GM12878 (cell line): Measurements from ENCODE around the gene FXYD7. TPM values are rescaled to one million over a fixed set of nuclear protein-coding genes. Genes with fewer than 3 reads are reported as not detected.

Experiments used
- ATAC-seq: fragments of 200-7000 bp; cut with Tn5 transposase; 3 replicates; pipeline ENCODE4 v1.9.1; 2020; ENCODE audit warnings: mild to moderate bottlenecking, moderate library complexity
- BruUV-seq: library from RNA; stranded (reverse); fragments of 400-500 nt; replicated peaks from 2 replicates; lab custom pipeline; 2021; lab: Mats Ljungman, UMichigan
- CTCF ChIA-PET: fragments of 300-600 bp; sonication (Branson Sonifier 250); formaldehyde crosslinking; extraction: SDS; loops from one replicate; lab custom pipeline; 2021; ENCODE audit warnings: inconsistent platforms; lab: Yijun Ruan, JAX
- POLR2A ChIA-PET: fragments of 350-600 bp; formaldehyde crosslinking; extraction: SDS; loops from one replicate; lab custom pipeline; 2021; ENCODE audit warnings: inconsistent platforms; lab: Charles Lee
- RAD21 ChIA-PET: fragments of 300-600 bp; sonication (Branson Sonifier 250); formaldehyde crosslinking; loops from one replicate; lab custom pipeline; 2023; ENCODE audit warnings: antibody characterized with exemption; ENCODE audit not compliant: unreplicated experiment; lab: Charles Lee
- SMC1A ChIA-PET: fragments of 300-600 bp; sonication (Branson Sonifier 250); formaldehyde crosslinking; loops from one replicate; lab custom pipeline; 2023; ENCODE audit not compliant: unreplicated experiment, uncharacterized antibody; lab: Charles Lee
- DNase-seq: peaks from one replicate; pipeline ENCODE4 v3.0.0-alpha.2; 2011; ENCODE audit warnings: low read depth, low spot score
- FAIRE-seq: peaks from 3 replicates; lab custom pipeline; 2011; peaks lifted over from hg19 to GRCh38; lab: Jason Lieb, UNC
- H2AFZ ChIP-seq: 2 replicates; pipeline ENCODE4 v1.6.0; 2011; ENCODE audit warnings: low read depth, low read length, control low read depth; ENCODE audit not compliant: control insufficient read depth
- H3K27ac ChIP-seq: 2 replicates; pipeline ENCODE4 v1.5.1; 2011; ENCODE audit warnings: control low read depth; ENCODE audit not compliant: control insufficient read depth, insufficient read depth
- H3K27me3 ChIP-seq, 2 experiments: replicated peaks in 1 of 2; 2 replicates each; pipeline versions ENCODE4 v1.6.0 to v1.6.1; 2011; ENCODE audit warnings: low read length in 1 of 2; ENCODE audit not compliant: control insufficient read depth in 2 of 2, insufficient read depth in 2 of 2
- H3K36me3 ChIP-seq, 2 experiments: 2 replicates each; pipeline ENCODE4 v1.5.1; 2011; ENCODE audit warnings: low read length in 1 of 2; ENCODE audit not compliant: control insufficient read depth in 2 of 2, insufficient read depth in 2 of 2
- H3K4me1 ChIP-seq: 2 replicates; pipeline ENCODE4 v1.6.1; 2011; ENCODE audit warnings: mild to moderate bottlenecking, low read length, moderate library complexity, mixed read lengths; ENCODE audit not compliant: control insufficient read depth, insufficient read depth
- H3K4me2 ChIP-seq: 2 replicates; pipeline ENCODE4 v1.6.0; 2011; ENCODE audit warnings: control low read depth; ENCODE audit not compliant: control insufficient read depth, insufficient read depth
- H3K4me3 ChIP-seq: fragments of 200-600 bp; sonication (generic); 2 replicates; pipeline ENCODE4 v1.5.1; 2016
- H3K79me2 ChIP-seq: 2 replicates; pipeline ENCODE4 v1.6.0; 2011; ENCODE audit warnings: low read length; ENCODE audit not compliant: control insufficient read depth, insufficient read depth
- H3K9ac ChIP-seq: 2 replicates; pipeline ENCODE4 v1.8.0; 2011; ENCODE audit warnings: low read length, control low read depth, mixed read lengths; ENCODE audit not compliant: control insufficient read depth, insufficient read depth
- H3K9me3 ChIP-seq: replicated peaks from 3 replicates; pipeline ENCODE4 v1.5.1; 2011; ENCODE audit warnings: mild to moderate bottlenecking, low read length; ENCODE audit not compliant: control insufficient read depth, insufficient read depth
- H4K20me1 ChIP-seq: 2 replicates; pipeline ENCODE4 v1.6.0; 2011; ENCODE audit not compliant: control insufficient read depth, insufficient read depth
- ASH2L ChIP-seq: fragments of 300-600, 200-600 bp; sonication (generic); IDR thresholded peaks from 2 replicates; pipeline ENCODE4 v1.6.1; 2017; ENCODE audit warnings: low read depth, mild to moderate bottlenecking, borderline replicate concordance
- ATF2 ChIP-seq: IDR thresholded peaks from 2 replicates; pipeline ENCODE4 v1.6.1; 2012; ENCODE audit warnings: low read length, inconsistent platforms
- E2F4 ChIP-seq: IDR thresholded peaks from 2 replicates; pipeline ENCODE4 v1.6.1; 2012; ENCODE audit warnings: low read depth, low read length, improper control_type of control experiment
- E2F8 ChIP-seq: fragments of 450-650 bp; IDR thresholded peaks from 2 replicates; pipeline ENCODE4 v1.6.1; 2018; ENCODE audit warnings: mild to moderate bottlenecking, low read depth, moderate library complexity; ENCODE audit not compliant: partially characterized antibody
- EP300 ChIP-seq, 2 experiments: fragments of 150-350 bp in 1 of 2; IDR thresholded peaks; 2 replicates each; pipeline ENCODE4 v1.6.1; 2011 to 2012; ENCODE audit warnings: low read depth in 2 of 2, low read length in 2 of 2, borderline replicate concordance in 1 of 2, improper control_type of control experiment in 1 of 2, inconsistent platforms in 1 of 2; ENCODE audit not compliant: control insufficient read depth in 1 of 2
- JUNB ChIP-seq: IDR thresholded peaks from 2 replicates; pipeline ENCODE4 v1.6.1; 2016; ENCODE audit warnings: antibody characterized with exemption, mild to moderate bottlenecking
- KDM1A ChIP-seq: fragments of 200-600 bp; sonication (generic); IDR thresholded peaks from 2 replicates; pipeline ENCODE4 v1.6.1; 2016; ENCODE audit warnings: borderline replicate concordance
- MTA3 ChIP-seq: IDR thresholded peaks from 2 replicates; pipeline ENCODE4 v1.6.1; 2012; ENCODE audit warnings: low read length, inconsistent platforms, borderline replicate concordance
- MXI1 ChIP-seq: fragments of 150-350 bp; IDR thresholded peaks from 2 replicates; pipeline ENCODE4 v1.6.1; 2011; ENCODE audit warnings: low read depth, mild to moderate bottlenecking, inconsistent platforms, low read length, improper control_type of control experiment
- PML ChIP-seq: IDR thresholded peaks from 2 replicates; pipeline ENCODE4 v1.6.1; 2012; ENCODE audit warnings: low read length, inconsistent platforms
- POLR2AphosphoS5 ChIP-seq: IDR thresholded peaks from 2 replicates; pipeline ENCODE4 v1.6.1; 2011; ENCODE audit warnings: mild to moderate bottlenecking, low read length, inconsistent platforms
- SIN3A ChIP-seq: IDR thresholded peaks from 2 replicates; pipeline ENCODE4 v1.6.1; 2012; ENCODE audit warnings: low read depth, low read length, improper control_type of control experiment
- SRF ChIP-seq, 2 experiments: IDR thresholded peaks; 2 replicates each; pipeline ENCODE4 v1.6.1; 2011; ENCODE audit warnings: low read depth in 2 of 2, low read length in 2 of 2, mild to moderate bottlenecking in 1 of 2, moderate library complexity in 1 of 2
- STAT1 ChIP-seq: fragments of 450-650 bp; conservative IDR thresholded peaks from 2 replicates; pipeline ENCODE4 v1.6.1; 2014; ENCODE audit warnings: antibody characterized with exemption, mild to moderate bottlenecking
- TBL1XR1 ChIP-seq: IDR thresholded peaks from 2 replicates; pipeline ENCODE4 v1.6.1; 2012; ENCODE audit warnings: low read depth, low read length, improper control_type of control experiment
- WRNIP1 ChIP-seq: IDR thresholded peaks from 2 replicates; pipeline ENCODE4 v1.6.1; 2011; ENCODE audit warnings: low read depth, low read length, improper control_type of control experiment, borderline replicate concordance
- ZBTB33 ChIP-seq: fragments of 450-650 bp; IDR thresholded peaks from 2 replicates; pipeline ENCODE4 v1.6.1; 2017; ENCODE audit warnings: mild to moderate bottlenecking
- ZNF207 ChIP-seq: fragments of 450-650 bp; IDR thresholded peaks from 2 replicates; pipeline ENCODE4 v1.6.1; 2014; ENCODE audit warnings: antibody characterized with exemption, mild to moderate bottlenecking, borderline replicate concordance
- WGBS: methylation state at CpG from one replicate; pipeline ENCODE4 v1.1.6; 2016; ENCODE audit warnings: low lambda C conversion rate; ENCODE audit not compliant: insufficient replicate concordance, insufficient coverage; ENCODE audit errors: missing lambda C conversion rate; 5-methylcytosine and 5-hydroxymethylcytosine counted together
- in situ Hi-C: fragments of 300-500 bp; cut with MboI; formaldehyde crosslinking; loops from 9 replicates; pipeline ENCODE4 v1.14.3; 2018; ENCODE audit warnings: mixed read lengths
- intact Hi-C: fragments of 100-400 bp; cut with micrococcal nuclease; formaldehyde crosslinking; loops from one replicate; pipeline ENCODE4 v1.14.2; 2022; ENCODE audit not compliant: unreplicated experiment
- polyA plus RNA-seq, 11 experiments: library from polyadenylated mRNA; depleted of rRNA in 4 of 11; unstranded in 6 of 11; stranded (reverse) in 5 of 11; fragments of >200 nt; fragmentation: Nextera tagmentation in 4 of 11; fragmentation: Illumina TruSeq in 1 of 11; extraction: Ambion mirVana in 4 of 11; extraction: Trizol in 1 of 11; gene quantifications; 1 replicate in 1 of 11; 2 replicates in 10 of 11; pipeline versions ENCODE4 v1.2.1 to v1.2.3, GENCODE V29; 2011 to 2016; ENCODE audit warnings: inconsistent platforms in 2 of 11, missing spikeins in 2 of 11, low read depth in 1 of 11
- total RNA-seq, 4 experiments: library from RNA; depleted of rRNA in 3 of 4; stranded (reverse); fragments of >200 nt in 3 of 4; fragmentation: Illumina TruSeq in 1 of 4; extraction: Trizol in 1 of 4; gene quantifications; 2 replicates each; pipeline versions ENCODE4 v1.2.1 to v1.2.3, GENCODE V29; 2013 to 2021

FXYD7 gene
- total and polyA plus RNA-seq, 10 of the 15 experiments (the other 5 are each of a cell fraction or from before 2014, with no cell fraction given): 0.07 to 0.28 (median 0.12) TPM; not detected in 7

- Histone ChIP-seq H3K79me2 (no peaks in the 10 kb centered on the region), H3K4me1 (peaks cover 6% of the 10 kb centered on the region), H3K9me3 (no peaks in the 10 kb centered on the region), H3K36me3 (no peaks in the 10 kb centered on the region), H3K9ac (no peak overlapping the region), H3K4me3 (no peak overlapping the region), H3K4me2 (no peak overlapping the region), H3K27me3 (no peaks in the 10 kb centered on the region), H2AFZ (no peak overlapping the region), H3K27ac (no peak overlapping the region), H4K20me1 (no peaks in the 10 kb centered on the region)
- BruUV-seq: no TSS peak
- in situ Hi-C loops (no loop called here), intact Hi-C loops (no loop called here)
- SMC1A ChIA-PET: interaction anchor here (2.4 to 3.6 kb wide), 2 partner anchors 19 to 24 kb away, joined by 10 read pairs; partner anchors contain the start of gene LGI4
- CTCF ChIA-PET: interaction anchor here (1.2 to 6.4 kb wide), 5 partner anchors 19 to 100 kb away, joined by 3 to 75 read pairs (median 4); partner anchors contain the start of genes FXYD7 and LGI4
- DNase-seq (no peak), ATAC-seq (no peak), FAIRE-seq (no peak)
- RAD21 ChIA-PET: no interaction called here
- POLR2A ChIA-PET: no interaction called here
- TF ChIP-seq KDM1A (no peak), ZNF207 (no peak), ATF2 (no peak), PML (no peak), E2F4 (no peak), MTA3 (no peak), WRNIP1 (no peak), MXI1 (no peak), E2F8 (no peak), ZBTB33 (no peak), JUNB (no peak), EP300 (IDR thresholded peaks at IDR 0.05; ENCODE audit: borderline replicate concordance in 1 of 2, control insufficient read depth in 1 of 2, low read depth in 2 of 2, low read length in 2 of 2) (no peak), SIN3A (no peak), STAT1 (no peak), TBL1XR1 (no peak), POLR2AphosphoS5 (no peak), SRF (IDR thresholded peaks at IDR 0.05; ENCODE audit: low read depth in 2 of 2, low read length in 2 of 2) (no peak), ASH2L (no peak)
- WGBS: 26% methylated on average over 8 of the region's 8 CpGs
Observed at GRCh38 chr19:35117116-35117515, 25.9 kb upstream of the FXYD7 start.
